Measurements from ENCODE around the gene KRTAP3-2.

KRTAP3-2 gene

GRCh38 chr17:40950176-40950575, 49.5 kb downstream of the KRTAP3-2 start:
- H3K9ac ChIP-seq (ENCODE audit: low read length): no peak overlapping the region
- no peaks in the 10 kb centered on the region for H3F3A ChIP-seq (ENCODE audit: insufficient read depth, low read length)
- H3K36me3 ChIP-seq (replicated peaks; ENCODE audit: insufficient read depth, low read length): no peaks in the 10 kb centered on the region
- no peaks in the 10 kb centered on the region for H3K4me1 ChIP-seq (ENCODE audit: low read length)
- TF ChIP-seq EZH2 (optimal IDR thresholded peaks at IDR 0.05; ENCODE audit: low read depth, low read length): no peak
- no peak overlapping the region for H3K4me2 ChIP-seq (ENCODE audit: low read depth, low read length)
- no peak overlapping the region for H3K4me3 ChIP-seq (ENCODE audit: low read length)
- no peaks in the 10 kb centered on the region for H3K27me3 ChIP-seq (replicated peaks; ENCODE audit: insufficient read depth, low read length)
- H3K27ac ChIP-seq (ENCODE audit: low read length): no peak overlapping the region
- H4K20me1 ChIP-seq (ENCODE audit: insufficient read depth, low read length): no peaks in the 10 kb centered on the region
- H3K9me3 ChIP-seq (replicated peaks; ENCODE audit: insufficient read depth, low read length): no peaks in the 10 kb centered on the region
- no peaks in the 10 kb centered on the region for H3K9me2 ChIP-seq (replicated peaks; ENCODE audit: insufficient read depth, low read length)
- no peaks in the 10 kb centered on the region for H3K79me2 ChIP-seq (ENCODE audit: low read length)
- no peak for DNase-seq
- no peak overlapping the region for H2AFZ ChIP-seq (ENCODE audit: low read length)

- Histone ChIP-seq H3K4me1 (ENCODE audit: low read length) (no peaks in the 10 kb centered on the region), H4K20me1 (ENCODE audit: insufficient read depth, low read length) (no peaks in the 10 kb centered on the region), H3K79me2 (ENCODE audit: low read length) (no peaks in the 10 kb centered on the region), H3K9me2 (replicated peaks; ENCODE audit: insufficient read depth, low read length) (no peaks in the 10 kb centered on the region), H3K27ac (ENCODE audit: low read length) (no peak overlapping the region), H3K36me3 (replicated peaks; ENCODE audit: insufficient read depth, low read length) (no peaks in the 10 kb centered on the region), H3K9ac (ENCODE audit: low read length) (no peak overlapping the region), H3K4me2 (ENCODE audit: low read depth, low read length) (no peak overlapping the region), H2AFZ (ENCODE audit: low read length) (no peak overlapping the region), H3K4me3 (ENCODE audit: low read length) (no peak overlapping the region), H3F3A (ENCODE audit: insufficient read depth, low read length) (no peaks in the 10 kb centered on the region), H3K9me3 (replicated peaks; ENCODE audit: insufficient read depth, low read length) (no peaks in the 10 kb centered on the region), H3K27me3 (replicated peaks; ENCODE audit: insufficient read depth, low read length) (no peaks in the 10 kb centered on the region)
- no peak for TF ChIP-seq EZH2 (optimal IDR thresholded peaks at IDR 0.05; ENCODE audit: low read depth, low read length)
- no peak for TF ChIP-seq EZH2phosphoT487 (IDR thresholded peaks at IDR 0.05; ENCODE audit: low read length)
- no peak for TF ChIP-seq CTCF (IDR thresholded peaks at IDR 0.05; ENCODE audit: low read length)
- DNase-seq: no peak
Observed at GRCh38 chr17:40949418-40949817, 50.3 kb downstream of the KRTAP3-2 start.
